ENCODE results near the gene ATP11B.
A peak's percentile ranks its signal among the peaks of the same experiment; 100 is the strongest.

The ATP11B gene

GRCh38 chr3:182792901-182793662 is at the start of gene ATP11B:
Gene ATP11B (plus strand): TSS chr3:182793504. CDS start chr3:182793760, 256 bp downstream.
- peaks cover 20% of the 10 kb centered on the region for H3K27me3 ChIP-seq (ENCODE audit: control insufficient read depth, insufficient read depth, low read length)
- H3K9ac ChIP-seq (ENCODE audit: low read depth, low read length), result peak within 1 kb of the TSS; percentile 67

GRCh38 chr3:182746959-182747358 is 46.3 kb upstream of the ATP11B start:
- Histone ChIP-seq H3K9ac (ENCODE audit: low read depth, low read length) (no peak overlapping the region), H3K9me3 (ENCODE audit: control insufficient read depth, insufficient read depth, low read length) (no peaks in the 10 kb centered on the region), H3K36me3 (ENCODE audit: control insufficient read depth, insufficient read depth, low read length) (no peaks in the 10 kb centered on the region), H3K27me3 (ENCODE audit: control insufficient read depth, insufficient read depth, low read length) (no peaks in the 10 kb centered on the region), H3K4me3 (ENCODE audit: low read depth, low read length) (no peak overlapping the region), H3K4me1 (ENCODE audit: control insufficient read depth, insufficient read depth, low read length) (no peaks in the 10 kb centered on the region)

More at GRCh38 chr3:182792901-182793662, at the start of gene ATP11B:
- H3K9me3 ChIP-seq (ENCODE audit: control insufficient read depth, insufficient read depth, low read length), result no peaks in the 10 kb centered on the region
- peak within 1 kb of the TSS; percentile 95 for H3K4me3 ChIP-seq (ENCODE audit: low read depth, low read length)
- no peaks in the 10 kb centered on the region for H3K4me1 ChIP-seq (ENCODE audit: control insufficient read depth, insufficient read depth, low read length)
- no peaks in the 10 kb centered on the region for H3K36me3 ChIP-seq (ENCODE audit: control insufficient read depth, insufficient read depth, low read length)

GRCh38 chr3:182755308-182755707 is 38.0 kb upstream of the ATP11B start:
- no peak overlapping the region for H3K4me3 ChIP-seq (ENCODE audit: low read depth, low read length)
- no peaks in the 10 kb centered on the region for H3K36me3 ChIP-seq (ENCODE audit: control insufficient read depth, insufficient read depth, low read length)
- no peaks in the 10 kb centered on the region for H3K27me3 ChIP-seq (ENCODE audit: control insufficient read depth, insufficient read depth, low read length)
- H3K4me1 ChIP-seq (ENCODE audit: control insufficient read depth, insufficient read depth, low read length), result no peaks in the 10 kb centered on the region
- no peak overlapping the region for H3K9ac ChIP-seq (ENCODE audit: low read depth, low read length)
- H3K9me3 ChIP-seq (ENCODE audit: control insufficient read depth, insufficient read depth, low read length), result no peaks in the 10 kb centered on the region

- H3K9me3 ChIP-seq (ENCODE audit: control insufficient read depth, insufficient read depth, low read length), result no peaks in the 10 kb centered on the region
- no peaks in the 10 kb centered on the region for H3K27me3 ChIP-seq (ENCODE audit: control insufficient read depth, insufficient read depth, low read length)
- H3K4me1 ChIP-seq (ENCODE audit: control insufficient read depth, insufficient read depth, low read length), result no peaks in the 10 kb centered on the region
- no peaks in the 10 kb centered on the region for H3K36me3 ChIP-seq (ENCODE audit: control insufficient read depth, insufficient read depth, low read length)
- H3K4me3 ChIP-seq (ENCODE audit: low read depth, low read length), result no peak overlapping the region
- no peak overlapping the region for H3K9ac ChIP-seq (ENCODE audit: low read depth, low read length)
Measured at GRCh38 chr3:182755712-182756111, 37.6 kb upstream of the ATP11B start.

GRCh38 chr3:182760576-182761164 is 32.6 kb upstream of the ATP11B start:
- no peak overlapping the region for H3K9ac ChIP-seq (ENCODE audit: low read depth, low read length)
- no peak overlapping the region for H3K4me3 ChIP-seq (ENCODE audit: low read depth, low read length)
- no peaks in the 10 kb centered on the region for H3K9me3 ChIP-seq (ENCODE audit: control insufficient read depth, insufficient read depth, low read length)
- H3K27me3 ChIP-seq (ENCODE audit: control insufficient read depth, insufficient read depth, low read length), result no peaks in the 10 kb centered on the region
- no peaks in the 10 kb centered on the region for H3K36me3 ChIP-seq (ENCODE audit: control insufficient read depth, insufficient read depth, low read length)
- H3K4me1 ChIP-seq (ENCODE audit: control insufficient read depth, insufficient read depth, low read length), result no peaks in the 10 kb centered on the region

- Histone ChIP-seq H3K9ac (ENCODE audit: low read depth, low read length) (no peak overlapping the region), H3K9me3 (ENCODE audit: control insufficient read depth, insufficient read depth, low read length) (no peaks in the 10 kb centered on the region), H3K27me3 (ENCODE audit: control insufficient read depth, insufficient read depth, low read length) (no peaks in the 10 kb centered on the region), H3K4me3 (ENCODE audit: low read depth, low read length) (no peak overlapping the region), H3K36me3 (ENCODE audit: control insufficient read depth, insufficient read depth, low read length) (no peaks in the 10 kb centered on the region), H3K4me1 (ENCODE audit: control insufficient read depth, insufficient read depth, low read length) (no peaks in the 10 kb centered on the region)
Measured at GRCh38 chr3:182763896-182764295, 29.4 kb upstream of the ATP11B start.

- H3K36me3 ChIP-seq (ENCODE audit: control insufficient read depth, insufficient read depth, low read length), result no peaks in the 10 kb centered on the region
- H3K4me1 ChIP-seq (ENCODE audit: control insufficient read depth, insufficient read depth, low read length), result no peaks in the 10 kb centered on the region
- no peak overlapping the region for H3K9ac ChIP-seq (ENCODE audit: low read depth, low read length)
- no peaks in the 10 kb centered on the region for H3K9me3 ChIP-seq (ENCODE audit: control insufficient read depth, insufficient read depth, low read length)
- no peak overlapping the region for H3K4me3 ChIP-seq (ENCODE audit: low read depth, low read length)
- no peaks in the 10 kb centered on the region for H3K27me3 ChIP-seq (ENCODE audit: control insufficient read depth, insufficient read depth, low read length)
Measured at GRCh38 chr3:182765287-182765686, 28.0 kb upstream of the ATP11B start.

- Histone ChIP-seq H3K36me3 (ENCODE audit: control insufficient read depth, insufficient read depth, low read length) (no peaks in the 10 kb centered on the region), H3K27me3 (ENCODE audit: control insufficient read depth, insufficient read depth, low read length) (no peaks in the 10 kb centered on the region), H3K9ac (ENCODE audit: low read depth, low read length) (no peak overlapping the region), H3K4me1 (ENCODE audit: control insufficient read depth, insufficient read depth, low read length) (no peaks in the 10 kb centered on the region), H3K4me3 (ENCODE audit: low read depth, low read length) (no peak overlapping the region), H3K9me3 (ENCODE audit: control insufficient read depth, insufficient read depth, low read length) (no peaks in the 10 kb centered on the region)
Measured at GRCh38 chr3:182766099-182766498, 27.2 kb upstream of the ATP11B start.

GRCh38 chr3:182768413-182768812 is 24.9 kb upstream of the ATP11B start:
- no peak overlapping the region for H3K9ac ChIP-seq (ENCODE audit: low read depth, low read length)
- no peaks in the 10 kb centered on the region for H3K36me3 ChIP-seq (ENCODE audit: control insufficient read depth, insufficient read depth, low read length)
- H3K4me1 ChIP-seq (ENCODE audit: control insufficient read depth, insufficient read depth, low read length), result no peaks in the 10 kb centered on the region
- no peaks in the 10 kb centered on the region for H3K9me3 ChIP-seq (ENCODE audit: control insufficient read depth, insufficient read depth, low read length)
- no peaks in the 10 kb centered on the region for H3K27me3 ChIP-seq (ENCODE audit: control insufficient read depth, insufficient read depth, low read length)
- H3K4me3 ChIP-seq (ENCODE audit: low read depth, low read length), result no peak overlapping the region

GRCh38 chr3:182769673-182770072 is 23.6 kb upstream of the ATP11B start:
- no peaks in the 10 kb centered on the region for H3K4me1 ChIP-seq (ENCODE audit: control insufficient read depth, insufficient read depth, low read length)
- no peaks in the 10 kb centered on the region for H3K27me3 ChIP-seq (ENCODE audit: control insufficient read depth, insufficient read depth, low read length)
- H3K9ac ChIP-seq (ENCODE audit: low read depth, low read length), result no peak overlapping the region
- no peaks in the 10 kb centered on the region for H3K9me3 ChIP-seq (ENCODE audit: control insufficient read depth, insufficient read depth, low read length)
- H3K36me3 ChIP-seq (ENCODE audit: control insufficient read depth, insufficient read depth, low read length), result no peaks in the 10 kb centered on the region
- H3K4me3 ChIP-seq (ENCODE audit: low read depth, low read length), result no peak overlapping the region

- Histone ChIP-seq H3K9me3 (ENCODE audit: control insufficient read depth, insufficient read depth, low read length) (no peaks in the 10 kb centered on the region), H3K4me3 (ENCODE audit: low read depth, low read length) (no peak overlapping the region), H3K9ac (ENCODE audit: low read depth, low read length) (no peak overlapping the region), H3K27me3 (ENCODE audit: control insufficient read depth, insufficient read depth, low read length) (peaks cover 2% of the 10 kb centered on the region), H3K36me3 (ENCODE audit: control insufficient read depth, insufficient read depth, low read length) (no peaks in the 10 kb centered on the region), H3K4me1 (ENCODE audit: control insufficient read depth, insufficient read depth, low read length) (no peaks in the 10 kb centered on the region)
Measured at GRCh38 chr3:182782149-182782548, 11.2 kb upstream of the ATP11B start.

GRCh38 chr3:182783106-182783505 is 10.2 kb upstream of the ATP11B start:
- Histone ChIP-seq H3K9me3 (ENCODE audit: control insufficient read depth, insufficient read depth, low read length) (no peaks in the 10 kb centered on the region), H3K9ac (ENCODE audit: low read depth, low read length) (no peak overlapping the region), H3K27me3 (ENCODE audit: control insufficient read depth, insufficient read depth, low read length) (peaks cover 2% of the 10 kb centered on the region), H3K4me1 (ENCODE audit: control insufficient read depth, insufficient read depth, low read length) (no peaks in the 10 kb centered on the region), H3K36me3 (ENCODE audit: control insufficient read depth, insufficient read depth, low read length) (no peaks in the 10 kb centered on the region), H3K4me3 (ENCODE audit: low read depth, low read length) (no peak overlapping the region)
